C4-2B (cell line): ENCODE results near the gene HYKK.

Source experiments
- ZFX ChIP-seq: fragments of 450-650 bp; IDR thresholded peaks from 2 replicates; pipeline ENCODE4 v1.6.1; 2017
- TF ChIP-seq, protein P1 (sequence below): fragments of 450-650 bp; conservative IDR thresholded peaks from 2 replicates; pipeline ENCODE4 v1.5.1; 2017; ENCODE audit warnings: mild to moderate bottlenecking

DNA sequence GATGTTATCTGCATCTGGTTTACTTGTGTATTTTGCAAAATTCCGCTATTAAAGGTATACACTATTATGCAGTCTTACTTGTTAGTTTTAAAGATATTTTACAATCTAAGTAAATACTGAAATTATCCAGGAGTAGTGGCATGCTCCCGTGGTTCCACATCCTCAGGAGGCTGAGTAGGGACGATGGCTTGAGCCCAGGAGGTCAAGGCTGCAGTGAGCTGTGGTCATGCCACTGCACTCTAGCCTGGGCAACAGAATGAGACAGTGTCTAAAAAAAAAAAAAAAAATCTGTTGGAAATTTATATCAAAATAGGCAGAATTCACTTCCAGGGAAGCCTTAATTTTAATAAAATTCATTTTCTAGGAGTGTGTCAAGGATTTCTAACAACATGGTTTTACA, 27.7 kb upstream of the HYKK start:
- TF ChIP-seq, protein P1, sequence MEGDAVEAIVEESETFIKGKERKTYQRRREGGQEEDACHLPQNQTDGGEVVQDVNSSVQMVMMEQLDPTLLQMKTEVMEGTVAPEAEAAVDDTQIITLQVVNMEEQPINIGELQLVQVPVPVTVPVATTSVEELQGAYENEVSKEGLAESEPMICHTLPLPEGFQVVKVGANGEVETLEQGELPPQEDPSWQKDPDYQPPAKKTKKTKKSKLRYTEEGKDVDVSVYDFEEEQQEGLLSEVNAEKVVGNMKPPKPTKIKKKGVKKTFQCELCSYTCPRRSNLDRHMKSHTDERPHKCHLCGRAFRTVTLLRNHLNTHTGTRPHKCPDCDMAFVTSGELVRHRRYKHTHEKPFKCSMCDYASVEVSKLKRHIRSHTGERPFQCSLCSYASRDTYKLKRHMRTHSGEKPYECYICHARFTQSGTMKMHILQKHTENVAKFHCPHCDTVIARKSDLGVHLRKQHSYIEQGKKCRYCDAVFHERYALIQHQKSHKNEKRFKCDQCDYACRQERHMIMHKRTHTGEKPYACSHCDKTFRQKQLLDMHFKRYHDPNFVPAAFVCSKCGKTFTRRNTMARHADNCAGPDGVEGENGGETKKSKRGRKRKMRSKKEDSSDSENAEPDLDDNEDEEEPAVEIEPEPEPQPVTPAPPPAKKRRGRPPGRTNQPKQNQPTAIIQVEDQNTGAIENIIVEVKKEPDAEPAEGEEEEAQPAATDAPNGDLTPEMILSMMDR: no peak
- TF ChIP-seq ZFX: no peak
